OCI-LY7 (cell line): ENCODE measurements around the gene SPO11.

Experiments used
- EZH2phosphoT487 ChIP-seq: fragments of 200-600 bp; sonication (generic); IDR thresholded peaks from 2 replicates; pipeline ENCODE4 v1.6.1; 2018; ENCODE audit warnings: low read depth, borderline replicate concordance, mild to moderate bottlenecking, mixed run types, antibody characterized with exemption, low read length, moderate library complexity, mixed read lengths
- TF ChIP-seq, protein P1 (sequence below): fragments of 200-600 bp; sonication (generic); conservative IDR thresholded peaks from 2 replicates; pipeline ENCODE4 v1.5.1; 2014; ENCODE audit warnings: mild to moderate bottlenecking, antibody characterized with exemption, low read length, moderate library complexity, mixed read lengths

DNA sequence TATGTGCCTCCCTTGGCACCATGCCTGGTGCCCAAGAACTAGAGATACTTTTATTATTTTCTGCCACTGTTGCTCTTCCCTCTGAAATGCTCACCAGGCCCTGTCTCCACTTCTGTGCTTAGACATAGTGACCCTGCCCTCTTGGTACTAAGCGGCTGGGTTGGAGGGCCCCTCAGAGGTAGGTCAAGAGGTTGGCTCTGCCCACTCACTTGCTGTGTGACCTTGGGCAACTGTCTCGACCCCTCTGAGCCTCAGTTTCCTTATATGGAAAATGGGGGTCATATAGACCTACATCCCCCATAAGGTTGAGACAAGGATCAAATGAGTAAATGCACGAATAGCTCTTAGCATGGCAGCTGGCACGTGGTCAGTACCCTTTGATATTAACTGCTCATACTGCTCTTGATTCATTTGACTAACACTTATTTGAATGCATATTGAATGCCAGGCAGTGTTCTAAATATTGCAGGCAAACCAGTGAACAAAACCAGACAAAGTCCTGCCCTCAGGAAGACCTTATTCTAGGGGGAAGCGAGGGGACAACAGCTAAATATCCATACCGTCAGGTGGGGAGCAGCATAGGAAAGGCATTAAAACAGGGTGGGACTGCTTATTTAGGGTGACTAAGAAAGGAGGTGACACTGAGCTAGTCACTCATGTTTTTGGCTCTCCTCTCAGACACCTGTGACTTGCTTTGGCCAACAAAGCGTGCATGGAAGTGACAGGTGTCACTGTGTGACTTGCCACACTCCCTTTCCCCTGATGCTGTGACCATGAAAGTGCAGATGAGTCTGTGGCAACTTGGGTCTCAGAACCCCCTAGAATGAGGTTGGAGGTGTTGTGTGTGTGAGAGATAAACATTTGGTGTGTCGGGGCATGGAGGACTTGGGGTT is 14.3 kb upstream of the SPO11 start:
- TF ChIP-seq, protein P1, sequence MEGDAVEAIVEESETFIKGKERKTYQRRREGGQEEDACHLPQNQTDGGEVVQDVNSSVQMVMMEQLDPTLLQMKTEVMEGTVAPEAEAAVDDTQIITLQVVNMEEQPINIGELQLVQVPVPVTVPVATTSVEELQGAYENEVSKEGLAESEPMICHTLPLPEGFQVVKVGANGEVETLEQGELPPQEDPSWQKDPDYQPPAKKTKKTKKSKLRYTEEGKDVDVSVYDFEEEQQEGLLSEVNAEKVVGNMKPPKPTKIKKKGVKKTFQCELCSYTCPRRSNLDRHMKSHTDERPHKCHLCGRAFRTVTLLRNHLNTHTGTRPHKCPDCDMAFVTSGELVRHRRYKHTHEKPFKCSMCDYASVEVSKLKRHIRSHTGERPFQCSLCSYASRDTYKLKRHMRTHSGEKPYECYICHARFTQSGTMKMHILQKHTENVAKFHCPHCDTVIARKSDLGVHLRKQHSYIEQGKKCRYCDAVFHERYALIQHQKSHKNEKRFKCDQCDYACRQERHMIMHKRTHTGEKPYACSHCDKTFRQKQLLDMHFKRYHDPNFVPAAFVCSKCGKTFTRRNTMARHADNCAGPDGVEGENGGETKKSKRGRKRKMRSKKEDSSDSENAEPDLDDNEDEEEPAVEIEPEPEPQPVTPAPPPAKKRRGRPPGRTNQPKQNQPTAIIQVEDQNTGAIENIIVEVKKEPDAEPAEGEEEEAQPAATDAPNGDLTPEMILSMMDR: no peak
- TF ChIP-seq EZH2phosphoT487: no peak
